ENCODE data around the gene ANKRD39. TPM values are rescaled to one million over a fixed set of nuclear protein-coding genes. Genes with fewer than 3 reads are reported as not detected.

The ANKRD39 gene, protein sequence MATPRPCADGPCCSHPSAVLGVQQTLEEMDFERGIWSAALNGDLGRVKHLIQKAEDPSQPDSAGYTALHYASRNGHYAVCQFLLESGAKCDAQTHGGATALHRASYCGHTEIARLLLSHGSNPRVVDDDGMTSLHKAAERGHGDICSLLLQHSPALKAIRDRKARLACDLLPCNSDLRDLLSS
- total RNA-seq: 4.9 and 9.1 TPM in 2 replicates

DNA sequence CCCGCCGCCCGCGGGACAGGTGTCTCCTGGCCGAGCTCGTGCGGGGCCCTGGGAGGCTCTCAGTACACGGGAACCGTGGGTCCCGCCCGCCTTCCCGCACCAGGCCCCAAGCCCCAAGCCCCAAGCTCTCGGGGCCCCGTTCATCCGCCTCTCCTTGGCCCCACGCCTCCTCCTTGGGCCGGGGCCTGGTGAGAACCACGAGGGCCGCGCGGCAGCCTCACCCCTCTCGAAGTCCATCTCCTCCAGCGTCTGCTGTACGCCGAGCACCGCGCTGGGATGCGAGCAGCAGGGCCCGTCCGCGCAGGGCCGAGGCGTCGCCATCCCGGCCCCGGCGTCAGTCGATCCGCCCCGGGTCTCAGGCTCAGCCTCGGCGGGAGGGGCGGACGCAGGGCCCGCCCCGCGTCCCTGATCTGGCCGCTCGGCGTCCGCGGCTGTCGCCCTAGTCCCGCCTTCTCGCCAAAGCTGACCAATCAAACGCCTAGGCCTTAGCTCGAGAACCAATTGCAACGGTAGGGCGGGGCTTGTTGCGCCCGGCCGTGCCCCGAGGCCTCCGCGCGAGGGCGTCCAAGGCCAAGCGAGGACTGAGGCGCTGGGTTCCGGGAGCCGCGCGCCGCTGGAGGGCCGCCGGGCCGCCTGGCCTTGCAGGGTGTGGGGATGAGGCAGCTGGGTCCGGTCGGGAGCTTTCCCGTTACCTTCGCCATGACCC, at the start of gene ANKRD39:
Gene ANKRD39 (minus strand): TSS at position 350 of the 706 bp plus-strand sequence. CDS start 29 bp downstream, at position 321.

DNA sequence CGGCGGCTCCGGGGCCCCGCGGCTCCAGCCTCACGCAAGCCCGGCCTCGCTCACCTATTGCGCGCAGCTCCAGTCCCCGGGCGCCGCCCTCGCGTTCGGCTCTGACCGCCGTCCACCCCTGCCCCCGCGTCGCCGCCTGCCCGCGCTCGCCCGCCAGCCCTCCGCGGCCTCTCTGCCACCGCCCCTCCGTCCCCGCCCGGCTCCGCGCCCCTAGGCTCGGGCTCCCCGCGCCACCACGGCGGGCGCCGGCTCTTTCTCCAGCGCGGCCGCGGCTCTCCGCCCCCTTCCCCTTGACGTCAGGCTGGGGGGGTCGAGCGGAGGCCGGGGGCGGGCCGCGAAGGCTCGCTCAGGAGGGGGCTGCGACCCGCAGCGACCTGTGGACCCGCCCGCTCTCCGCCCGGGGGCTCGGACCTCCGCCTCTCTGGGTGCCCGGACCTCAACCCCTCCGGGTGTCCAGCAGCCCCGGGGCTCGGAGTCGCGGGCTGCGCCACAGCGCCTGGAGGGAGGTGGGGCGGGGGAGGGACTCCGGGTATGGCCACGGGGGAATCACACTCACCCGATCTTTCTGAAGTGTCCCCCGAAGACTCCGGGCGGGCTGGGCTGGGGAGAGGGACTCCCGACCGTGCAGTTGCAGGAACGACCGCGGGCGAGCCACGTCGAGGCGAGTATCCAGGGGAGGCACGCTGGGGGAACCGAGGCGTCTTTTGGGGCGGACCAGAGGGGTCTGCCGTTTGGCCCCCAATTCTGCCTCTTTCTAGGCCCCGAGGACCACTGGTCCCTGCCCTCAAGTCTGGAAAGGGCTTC, 12.2 kb upstream of the ANKRD39 start, which contains the start of gene SEMA4C:
Gene SEMA4C (minus strand): TSS at position 259 of the 804 bp plus-strand sequence. CDS start 2,194 bp downstream, outside the sequence.

DNA sequence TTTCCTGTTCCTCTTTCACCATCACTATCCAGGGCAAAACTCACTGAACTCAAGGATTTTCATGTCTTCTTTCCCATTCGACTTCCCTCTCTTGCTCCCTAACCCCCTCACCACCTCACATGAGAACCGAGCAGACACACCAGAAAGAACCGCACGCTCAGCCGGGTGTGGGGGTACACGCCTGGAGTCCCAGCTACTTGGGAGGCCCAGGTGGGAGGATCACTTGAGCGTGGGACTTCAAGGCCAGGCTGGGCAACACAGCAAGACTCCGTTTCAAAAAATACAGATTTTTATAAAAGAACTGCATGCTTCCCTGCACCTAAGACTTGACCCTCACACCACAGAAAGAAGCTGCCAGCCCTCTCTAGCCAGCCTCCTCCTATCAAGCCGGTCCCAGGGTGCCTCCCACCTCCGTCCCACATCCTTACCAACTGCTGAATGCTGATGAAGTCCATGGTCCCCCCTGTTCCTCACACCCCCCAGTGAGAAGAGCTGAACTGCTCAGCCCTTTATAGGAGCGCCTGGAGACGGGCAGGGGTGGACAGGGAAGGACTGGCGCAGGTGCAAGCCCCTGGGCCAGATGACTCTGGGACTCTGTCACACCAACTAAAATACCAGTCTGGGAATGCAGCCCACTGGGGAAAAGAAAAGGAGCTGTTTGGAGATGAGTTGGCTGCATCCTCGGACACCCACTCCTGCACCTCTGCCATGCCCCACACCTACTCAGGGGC, 14.1 kb downstream of the ANKRD39 start, which contains the start of gene ANKRD23:
Gene ANKRD23 (minus strand): TSS at position 484 of the 731 bp plus-strand sequence. CDS start 29 bp downstream, at position 455.

DNA sequence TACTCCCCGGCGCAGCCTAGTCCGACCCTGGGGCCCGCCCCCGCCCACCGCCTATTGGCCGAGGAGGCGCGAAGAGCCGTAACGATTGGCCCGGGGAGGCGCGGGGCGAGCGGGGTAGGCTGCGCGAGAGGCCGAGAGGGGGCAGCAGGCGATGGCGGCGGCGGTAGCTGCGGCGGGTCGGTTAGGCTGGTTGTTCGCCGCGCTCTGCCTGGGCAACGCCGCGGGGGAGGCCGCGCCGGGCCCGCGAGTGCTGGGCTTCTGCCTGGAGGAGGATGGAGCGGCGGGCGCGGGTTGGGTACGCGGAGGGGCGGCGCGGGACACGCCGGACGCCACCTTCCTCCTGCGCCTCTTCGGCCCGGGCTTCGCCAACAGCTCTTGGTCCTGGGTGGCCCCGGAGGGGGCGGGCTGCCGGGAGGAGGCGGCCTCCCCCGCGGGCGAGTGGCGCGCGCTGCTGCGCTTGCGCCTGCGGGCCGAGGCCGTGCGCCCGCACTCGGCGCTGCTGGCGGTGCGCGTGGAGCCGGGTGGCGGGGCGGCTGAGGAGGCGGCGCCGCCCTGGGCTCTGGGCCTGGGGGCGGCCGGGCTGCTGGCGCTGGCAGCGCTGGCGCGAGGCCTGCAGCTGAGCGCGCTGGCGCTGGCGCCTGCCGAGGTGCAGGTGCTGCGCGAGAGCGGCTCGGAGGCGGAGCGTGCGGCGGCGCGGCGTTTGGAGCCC, 41.5 kb downstream of the ANKRD39 start, which contains the start of gene CNNM3:
Gene CNNM3 (plus strand): TSS at position 142 of the 709 bp plus-strand sequence. CDS start 10 bp downstream, at position 152.

Other genes with a start within 250 kb of the ANKRD39 start
- 22.1 and 22.3 TPM in 2 replicates for gene KANSL3, start 219.7 kb downstream of the ANKRD39 start, total RNA-seq
- gene FER1L5, start 215.3 kb downstream of the ANKRD39 start, total RNA-seq: under 0.01 and 0.15 TPM in 2 replicates
- gene LMAN2L, start 118.0 kb downstream of the ANKRD39 start, total RNA-seq: 17.2 and 29.3 TPM in 2 replicates
- 1.3 and 2.1 TPM in 2 replicates for gene CNNM4, start 97.1 kb downstream of the ANKRD39 start, total RNA-seq
- gene CNNM3, start 41.7 kb downstream of the ANKRD39 start, total RNA-seq: 5.9 and 6.2 TPM in 2 replicates
- 0.65 and 2.6 TPM in 2 replicates for gene ANKRD23, start 14.0 kb downstream of the ANKRD39 start, total RNA-seq
- 24.0 and 25.2 TPM in 2 replicates for gene SEMA4C, start 12.1 kb upstream of the ANKRD39 start, total RNA-seq
- gene FAM178B, start 128.6 kb upstream of the ANKRD39 start, total RNA-seq: not detected in 2 replicates
- 9.4 and 10.7 TPM in 2 replicates for gene FAHD2B, start 236.9 kb upstream of the ANKRD39 start, total RNA-seq

Measured in epithelial cell of umbilical artery (primary cell).